GM21576 (cell line): ENCODE data around the gene ZNFX1.
"Not testable (repeated sequence)": the region's sequence is repeated elsewhere in the genome, so short reads cannot be mapped to it uniquely, and the experiment has no call there.

ENCODE experiments used
- ATAC-seq: cut with Tn5 transposase; IDR thresholded peaks from one replicate; pipeline ENCODE4 v1.9.1; 2021; ENCODE audit warnings: mild to moderate bottlenecking, moderate library complexity; ENCODE audit not compliant: unreplicated experiment

ZNFX1 gene

DNA sequence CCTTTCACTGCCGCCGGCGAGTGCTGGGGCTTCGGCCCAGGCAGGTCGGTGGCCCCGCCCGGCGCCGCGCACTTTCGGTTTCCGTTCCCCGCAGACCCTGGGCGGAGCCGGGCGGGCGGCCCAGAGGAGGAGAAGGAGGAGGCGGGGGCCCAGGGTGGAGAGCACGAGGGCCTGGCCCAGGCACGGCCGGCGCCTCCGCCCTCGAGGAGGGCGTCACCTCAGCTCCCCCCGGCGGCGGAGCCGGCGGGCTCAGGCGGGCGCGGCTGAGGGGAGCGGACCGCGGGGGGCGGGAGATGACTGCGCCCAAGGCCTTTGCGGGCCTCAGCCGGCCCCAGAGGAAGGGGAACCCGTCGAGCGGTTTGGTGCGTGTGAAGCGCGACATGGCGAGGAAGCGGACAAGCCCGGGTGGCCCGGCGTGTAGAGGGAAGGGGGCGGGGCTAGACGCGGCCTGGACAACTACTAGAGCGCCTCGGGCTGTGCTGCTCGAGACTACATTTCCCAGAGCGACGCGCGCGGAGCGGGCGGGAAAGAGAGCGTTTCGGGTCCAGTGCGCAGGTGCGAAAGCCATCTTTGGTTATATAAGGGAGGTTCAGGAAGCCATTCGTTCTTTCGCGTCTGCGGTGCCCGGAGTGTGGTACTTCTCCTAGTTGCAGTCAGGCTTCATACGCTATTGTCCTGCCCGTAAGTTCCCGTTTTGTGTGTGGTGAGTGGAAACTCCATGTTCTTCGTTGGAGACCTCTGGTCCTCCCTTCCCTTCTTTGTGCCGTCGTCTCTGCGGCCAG lies at the start of gene ZNFX1:
ZNFX1 (minus strand) TSS at position 22 of the 782 bp plus-strand sequence. CDS start 2,218 bp downstream, outside the sequence.
- ATAC-seq = peak; percentile 74

DNA sequence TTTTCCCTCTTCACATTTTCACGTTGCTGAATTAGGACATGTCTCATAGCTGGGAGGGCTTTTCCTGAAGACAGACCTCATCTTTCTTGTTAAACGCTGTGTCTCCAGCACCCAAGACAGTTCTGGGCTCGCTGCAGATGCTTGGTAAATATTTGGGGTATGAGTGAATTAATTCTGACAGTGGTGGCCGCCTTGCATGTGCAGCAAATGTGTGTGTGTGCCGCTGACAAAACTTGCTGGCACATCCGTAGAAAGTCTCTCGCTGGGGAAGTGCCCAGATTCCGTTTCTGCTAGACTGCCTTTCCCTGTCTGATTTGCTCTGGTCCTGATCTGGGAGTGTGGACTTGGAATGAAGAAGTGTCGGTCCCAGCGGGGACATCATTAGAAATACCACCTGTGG lies 48.2 kb upstream of the ZNFX1 start:
- ATAC-seq = no peak

DNA sequence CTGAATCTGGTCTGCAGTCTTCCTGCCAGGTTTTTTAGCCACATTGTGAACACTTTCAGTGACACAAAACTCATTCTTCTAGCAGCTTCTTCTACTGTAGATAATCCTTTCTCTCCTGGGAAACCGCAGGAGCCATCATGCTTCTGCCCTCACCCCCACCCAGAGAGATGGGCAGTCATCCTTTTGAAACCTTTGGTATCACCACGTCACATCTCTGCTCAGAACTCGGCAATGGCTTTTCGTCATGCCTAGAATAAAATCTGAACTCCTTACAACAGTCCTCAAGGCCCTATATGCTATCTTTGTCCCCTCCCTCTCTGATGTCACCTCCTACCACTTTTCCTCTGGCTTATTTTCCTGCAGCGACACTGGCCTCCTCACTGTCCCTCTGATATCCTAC lies 46.4 kb upstream of the ZNFX1 start:
- no peak for ATAC-seq

DNA sequence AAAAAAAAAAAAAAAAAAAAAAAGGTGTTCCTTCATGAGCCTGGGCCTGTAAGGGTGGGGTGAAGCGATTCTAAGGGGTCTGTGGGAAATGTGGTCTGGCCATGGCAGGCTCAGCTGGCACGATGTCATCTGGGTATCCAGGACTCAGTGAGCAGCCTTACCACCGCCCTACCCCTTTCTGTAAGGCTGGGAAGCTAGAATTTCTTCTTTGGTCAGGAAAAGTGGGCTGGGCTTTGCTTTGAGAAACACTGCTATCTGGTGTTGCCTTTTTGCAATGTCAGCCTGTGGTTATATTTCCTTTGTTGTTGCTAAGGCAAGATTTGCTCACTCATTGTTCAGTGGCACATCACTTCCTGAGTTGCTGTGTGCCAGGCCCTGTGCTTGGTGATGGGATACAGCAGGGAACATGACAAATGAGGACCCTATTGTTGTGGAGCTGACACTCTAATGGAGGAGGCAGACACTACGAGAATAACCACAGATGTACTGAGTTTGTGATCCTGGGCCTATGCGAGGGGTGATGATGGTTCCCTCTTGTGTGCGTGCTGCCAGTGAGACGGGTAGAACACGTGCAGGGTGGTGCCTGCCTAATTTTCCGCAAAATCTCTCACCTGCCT lies 45.9 kb upstream of the ZNFX1 start:
- no peak for ATAC-seq

DNA sequence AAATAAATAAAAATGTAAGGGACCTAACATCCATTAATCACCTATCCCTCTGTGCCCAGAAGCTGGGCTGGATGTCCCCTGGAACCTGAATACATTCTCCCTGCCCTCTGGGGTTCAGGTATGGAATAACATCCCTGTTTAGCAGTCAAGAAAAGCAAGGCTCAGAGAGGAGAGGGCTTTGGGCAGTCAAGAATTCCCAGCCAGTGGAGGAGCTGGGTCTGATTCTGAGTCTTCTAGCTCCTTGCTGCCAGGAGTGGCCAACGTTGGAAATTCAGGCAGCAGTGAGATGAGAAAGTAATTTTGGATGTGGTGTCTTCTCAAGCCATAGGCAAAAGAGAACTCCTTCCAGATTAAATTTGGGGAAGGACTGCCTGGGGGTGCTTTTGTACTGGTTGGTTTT lies 42.6 kb upstream of the ZNFX1 start:
- no peak for ATAC-seq

DNA sequence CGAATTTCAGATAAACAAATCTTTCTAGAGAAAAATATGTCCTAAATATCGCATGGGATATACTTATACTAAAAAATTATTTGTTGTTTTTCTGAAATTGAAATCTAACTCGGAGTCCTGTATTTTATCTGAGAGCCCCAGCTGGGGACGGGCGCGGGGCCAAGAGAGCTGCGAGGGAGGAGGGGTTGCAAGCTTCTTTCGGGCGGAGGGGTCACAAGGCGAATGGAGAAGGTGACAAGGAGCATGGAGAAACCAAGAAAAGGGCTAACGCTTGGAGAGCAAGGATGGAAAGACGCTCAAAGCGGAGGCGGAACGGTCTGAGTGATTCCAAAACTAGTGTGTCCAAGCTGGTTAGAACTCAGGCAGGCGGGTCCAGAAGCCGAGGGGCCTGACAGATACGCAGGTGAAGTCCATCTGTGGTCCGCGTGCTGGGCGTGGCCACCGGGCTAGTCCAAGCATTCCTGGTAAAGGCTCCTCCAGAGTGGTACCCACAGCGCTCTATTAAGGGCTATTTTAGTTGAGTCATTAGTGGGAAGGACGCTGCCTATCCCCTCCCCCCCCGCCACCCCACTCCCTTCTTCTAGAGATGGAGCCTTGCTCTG lies 41.5 kb upstream of the ZNFX1 start:
- no peak for ATAC-seq

DNA sequence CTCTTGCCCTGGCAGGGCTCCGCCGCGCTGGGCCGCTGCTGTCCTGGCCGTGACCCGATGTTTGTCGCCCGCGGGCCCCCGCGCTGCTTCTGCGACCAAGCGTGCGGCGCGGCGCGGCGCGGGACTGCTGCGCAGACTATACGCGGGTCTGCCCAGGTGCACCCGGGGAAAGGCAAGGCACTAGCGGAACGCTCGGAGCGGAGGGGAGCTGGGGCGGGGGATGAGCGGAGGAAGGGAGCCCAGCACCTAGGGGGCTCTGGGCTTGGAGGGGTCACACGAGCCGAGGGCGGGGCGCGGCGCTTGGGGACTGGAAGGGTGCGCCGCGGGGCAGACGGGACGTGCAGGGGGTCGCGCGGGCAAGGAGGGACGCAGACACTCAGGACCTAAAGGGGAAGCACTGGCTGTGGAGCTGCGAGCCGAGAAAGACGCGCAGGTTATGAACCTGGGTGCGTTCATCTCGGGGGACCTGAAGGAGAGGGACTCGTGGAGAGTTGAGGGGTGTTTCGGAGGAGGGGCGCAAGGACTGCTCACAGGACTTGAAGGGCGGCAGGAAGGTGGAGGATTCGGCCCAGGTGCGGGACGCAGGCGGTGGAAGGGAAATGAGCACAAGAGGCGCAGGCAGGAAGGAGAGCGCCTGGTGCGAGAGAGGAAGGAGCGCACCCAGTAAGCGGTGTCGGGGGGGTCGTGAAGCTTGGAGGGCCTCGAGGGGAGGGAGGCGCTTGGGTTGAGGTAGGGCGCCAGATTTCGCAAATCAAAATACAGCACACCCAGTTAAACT lies 40.8 kb upstream of the ZNFX1 start:
- no peak for ATAC-seq

DNA sequence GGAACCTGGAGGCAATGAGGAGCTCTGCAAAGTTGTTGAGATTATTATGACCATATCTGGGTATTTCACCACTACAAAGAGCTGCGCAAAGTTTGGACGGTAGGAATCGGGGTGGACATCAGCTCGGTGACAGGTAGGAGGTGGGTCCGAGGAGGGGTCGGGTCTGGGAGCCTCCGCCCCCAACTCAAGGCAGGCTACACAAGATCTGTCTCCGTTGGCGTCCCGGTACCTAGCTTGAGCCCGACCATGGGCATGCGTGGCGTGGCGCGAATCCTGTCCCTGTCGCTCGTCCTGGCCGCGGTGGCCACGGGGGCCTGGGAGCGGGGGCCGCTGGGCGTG lies 40.2 kb upstream of the ZNFX1 start:
- ATAC-seq = no peak

DNA sequence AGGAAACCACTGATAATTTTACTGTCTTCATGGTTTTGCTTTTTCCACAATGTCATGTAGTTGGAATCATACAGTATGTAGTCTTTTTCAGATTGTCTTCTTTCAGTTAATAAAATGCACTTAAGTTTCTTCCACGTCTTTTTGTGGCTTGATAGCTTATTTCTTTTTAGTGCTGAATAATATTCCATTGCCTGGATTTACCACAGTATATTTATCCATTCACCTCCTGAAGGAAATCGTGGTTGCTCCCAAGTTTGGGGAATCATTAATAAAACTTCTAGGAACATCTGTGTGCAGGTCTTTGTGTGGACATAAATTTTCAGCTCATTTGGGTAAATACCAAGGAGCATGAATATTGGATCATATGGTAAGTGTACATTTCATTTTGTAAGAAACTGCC lies 38.8 kb upstream of the ZNFX1 start:
- ATAC-seq = no peak

DNA sequence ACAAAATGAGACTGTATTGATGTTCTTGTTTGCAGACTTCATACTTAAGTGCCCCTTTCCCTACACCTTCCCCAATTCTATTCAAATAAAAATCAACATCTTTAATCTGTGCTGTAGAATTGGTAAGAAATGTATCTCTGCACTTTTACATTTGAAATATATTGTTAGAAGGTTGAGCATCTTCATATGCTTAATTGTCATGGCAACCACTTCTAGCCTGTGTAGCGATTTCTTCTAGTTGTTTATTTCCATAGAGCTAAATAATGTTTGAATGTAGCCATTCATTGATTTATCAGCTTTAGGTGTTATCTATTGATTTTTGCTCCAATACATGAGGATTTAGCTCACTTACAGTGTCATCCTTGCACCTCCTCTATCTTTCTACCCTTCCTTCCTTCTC lies 37.7 kb upstream of the ZNFX1 start:
- no peak for ATAC-seq

DNA sequence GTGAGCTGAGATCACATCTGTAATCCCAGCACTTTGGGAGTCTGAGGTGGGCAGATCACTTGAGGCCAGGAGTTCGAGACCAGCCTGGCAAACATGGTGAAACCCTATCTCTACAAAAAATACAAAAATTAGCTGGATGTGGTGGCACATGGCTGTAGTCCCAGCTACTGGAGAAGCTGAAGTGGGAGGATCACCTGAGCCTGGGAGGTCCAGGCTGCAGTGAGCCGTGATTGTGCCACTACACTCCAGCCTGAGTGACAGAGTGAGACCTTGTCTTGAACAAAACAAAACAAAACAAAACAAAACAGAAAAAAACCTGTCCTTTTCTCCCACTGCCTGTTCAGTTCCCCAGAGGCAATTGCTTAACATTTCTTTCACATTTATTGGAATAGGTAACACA lies 36.2 kb upstream of the ZNFX1 start:
- ATAC-seq = not testable (repeated sequence)

DNA sequence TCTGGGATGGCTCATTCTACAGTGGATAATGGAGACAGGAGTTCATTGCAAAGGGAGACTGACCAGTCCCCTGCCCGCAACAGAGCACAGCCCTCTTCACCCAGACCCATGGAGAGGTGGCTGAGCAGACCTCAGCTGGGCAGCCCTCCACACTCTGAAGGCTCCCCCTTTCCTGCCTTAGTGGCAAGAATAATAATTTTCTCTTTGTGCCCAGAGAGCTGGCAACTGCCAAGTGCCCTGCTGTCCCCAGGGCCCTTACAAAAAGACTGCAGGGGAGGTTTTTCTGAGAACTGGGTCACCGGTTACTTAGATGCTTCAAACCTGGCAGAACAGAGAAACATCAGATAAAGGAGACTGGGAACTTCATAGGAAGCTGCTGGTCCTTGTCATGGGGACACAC lies 35.4 kb upstream of the ZNFX1 start:
- ATAC-seq = no peak

DNA sequence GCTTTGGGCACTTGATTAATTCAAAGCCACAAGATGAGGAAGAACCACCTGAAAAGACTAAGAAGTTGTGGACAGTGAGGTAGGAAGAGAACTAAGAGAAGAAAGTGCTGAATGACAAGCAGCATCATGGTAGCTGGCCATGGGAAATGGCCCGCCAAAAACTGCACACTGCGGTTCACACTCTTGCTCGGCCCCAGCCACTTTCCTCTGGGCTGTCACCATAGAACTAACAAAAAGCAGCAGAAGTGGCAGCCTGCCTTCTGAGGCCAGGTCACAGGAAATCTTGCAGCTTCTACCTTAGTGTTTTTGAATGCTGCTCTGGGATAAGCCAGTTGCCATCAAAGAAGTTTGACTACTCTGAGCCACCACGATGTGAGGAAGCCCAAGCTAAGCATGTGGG lies 34.8 kb upstream of the ZNFX1 start:
- ATAC-seq = no peak

DNA sequence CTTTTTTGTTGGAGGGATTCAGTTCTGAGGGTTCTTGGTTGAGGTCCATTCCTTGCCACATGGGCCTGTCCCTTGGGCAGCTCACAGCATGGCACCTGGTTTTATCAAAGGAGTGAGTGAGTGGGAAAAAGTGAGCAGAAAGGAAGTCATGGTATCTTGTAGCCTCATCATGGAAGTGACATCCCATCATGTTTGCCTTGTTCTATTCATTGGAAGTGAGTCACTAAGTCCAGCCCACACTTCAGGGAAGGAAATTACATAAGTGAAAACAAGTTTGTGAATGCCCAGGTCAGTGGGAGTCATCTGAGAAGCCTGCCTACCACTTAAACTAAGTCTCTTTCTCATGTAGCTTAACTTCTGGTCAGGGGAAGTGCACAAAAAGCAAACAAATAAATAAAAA lies 32.8 kb upstream of the ZNFX1 start:
- no peak for ATAC-seq

DNA sequence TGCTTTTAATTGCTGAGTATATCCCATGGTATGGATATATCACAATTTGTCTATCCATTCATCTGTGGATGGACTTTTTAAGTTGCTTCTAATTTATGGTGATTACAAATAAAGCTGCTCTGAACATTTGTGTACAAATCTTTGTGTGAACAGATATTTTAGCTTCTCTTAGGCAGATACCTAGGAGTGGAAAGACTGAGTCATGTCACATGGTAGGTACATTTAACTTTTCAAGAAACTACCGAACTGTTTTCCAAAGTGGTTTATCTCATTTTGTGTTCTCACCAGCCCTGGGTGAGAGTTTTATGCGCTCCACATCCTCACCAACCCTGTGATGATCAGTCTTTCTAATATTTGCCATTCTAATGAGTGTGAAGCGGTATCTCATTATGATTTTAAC lies 31.0 kb upstream of the ZNFX1 start:
- no peak for ATAC-seq

DNA sequence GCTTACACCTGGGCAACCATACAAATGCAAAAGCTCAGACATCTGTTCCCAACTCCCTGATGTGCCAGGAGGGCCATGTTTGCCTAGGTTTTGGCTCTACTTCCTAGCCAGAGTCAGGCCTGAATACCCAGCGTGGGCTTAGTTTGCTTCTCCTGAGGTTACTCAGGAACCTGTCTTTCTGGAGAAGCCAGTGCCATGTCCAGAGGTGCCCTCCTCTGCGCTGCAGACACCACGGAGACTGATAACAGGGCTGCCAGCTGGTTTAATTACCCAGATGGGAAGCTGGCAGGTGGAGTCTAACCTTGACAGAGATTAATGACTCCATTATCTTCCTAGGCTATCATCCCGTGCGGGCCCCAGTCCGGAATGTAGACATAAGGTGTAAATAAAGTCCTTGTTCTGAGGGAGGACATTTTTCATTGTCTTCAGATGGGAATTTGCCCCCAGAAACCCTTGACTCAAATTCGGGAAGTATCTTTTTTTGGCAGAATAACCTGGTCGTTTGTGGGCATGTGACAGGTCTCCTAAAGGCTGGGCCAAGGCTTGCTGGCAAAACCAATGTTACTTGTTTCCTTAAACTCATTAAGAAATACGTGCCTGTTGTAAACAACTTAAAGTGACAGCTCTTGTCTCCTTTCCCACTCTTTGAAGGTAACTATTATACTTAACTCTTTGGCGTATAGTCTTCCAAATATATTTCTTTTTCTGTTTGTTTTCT lies 29.2 kb upstream of the ZNFX1 start:
- ATAC-seq = no peak

DNA sequence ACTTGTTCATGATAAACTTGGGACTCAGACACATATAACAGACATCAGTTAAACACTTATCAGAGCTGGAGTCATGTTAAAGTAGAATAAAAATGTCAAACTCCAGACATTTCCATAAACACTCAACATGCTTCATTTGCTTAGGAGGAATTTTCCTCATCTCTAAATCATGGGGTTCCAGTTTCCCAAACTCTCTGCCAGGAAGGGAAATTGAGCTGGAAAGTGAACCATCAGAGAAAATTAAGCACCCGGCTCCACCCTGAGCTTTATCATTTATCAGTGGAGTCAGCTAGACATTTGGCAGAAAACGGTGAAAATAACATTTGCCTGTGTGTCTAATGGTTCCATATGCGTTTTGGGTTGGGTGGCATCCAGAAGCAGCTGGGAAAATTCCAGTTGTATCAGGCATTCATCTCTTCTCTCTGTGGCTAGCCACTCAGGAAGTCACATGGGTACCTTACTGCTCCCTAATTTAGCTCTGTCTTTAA lies 25.3 kb upstream of the ZNFX1 start:
- ATAC-seq = no peak

DNA sequence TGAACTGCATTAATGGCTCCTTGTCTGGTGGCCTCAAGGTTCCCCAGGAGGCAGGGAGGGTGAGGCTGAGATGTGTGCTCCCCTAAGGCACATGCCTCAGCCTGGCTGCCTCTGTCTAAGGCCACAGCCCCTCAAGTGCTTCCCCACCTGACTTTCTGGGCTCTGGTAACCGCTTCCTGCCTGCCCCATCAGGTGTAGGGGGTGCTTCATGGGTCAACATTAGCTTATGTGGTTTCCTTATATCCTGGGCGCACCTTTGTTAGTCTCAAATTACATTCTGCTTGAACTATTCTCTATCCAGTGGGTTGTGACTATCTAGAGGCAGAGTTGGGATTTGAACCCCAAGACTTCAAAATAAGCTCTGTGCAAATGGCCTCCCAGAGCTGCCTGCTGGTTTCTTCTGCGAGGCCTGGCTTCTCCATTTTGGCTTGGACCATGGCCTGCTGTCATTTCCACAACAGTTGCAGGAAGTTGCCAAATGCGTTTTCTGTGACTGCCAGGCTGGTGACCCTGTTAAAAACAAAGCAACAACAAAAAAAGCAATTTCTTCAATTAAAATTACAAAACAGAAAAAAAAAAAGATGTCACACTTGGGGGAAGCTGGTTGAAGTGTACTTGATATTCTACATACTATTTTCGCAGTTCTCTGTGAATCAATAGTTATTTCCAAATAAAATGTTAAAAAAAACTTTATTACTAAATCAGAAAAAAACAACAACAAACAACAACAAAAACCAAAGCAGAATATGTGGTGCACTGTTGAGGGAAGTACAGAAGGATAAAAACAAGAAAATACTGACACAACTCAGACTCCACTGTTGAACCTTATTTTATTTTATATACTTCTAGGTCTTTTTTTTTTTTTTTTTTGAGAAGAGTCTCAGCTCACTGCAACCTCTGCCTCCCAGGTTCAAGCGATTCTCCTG lies 20.0 kb upstream of the ZNFX1 start:
- no peak for ATAC-seq

DNA sequence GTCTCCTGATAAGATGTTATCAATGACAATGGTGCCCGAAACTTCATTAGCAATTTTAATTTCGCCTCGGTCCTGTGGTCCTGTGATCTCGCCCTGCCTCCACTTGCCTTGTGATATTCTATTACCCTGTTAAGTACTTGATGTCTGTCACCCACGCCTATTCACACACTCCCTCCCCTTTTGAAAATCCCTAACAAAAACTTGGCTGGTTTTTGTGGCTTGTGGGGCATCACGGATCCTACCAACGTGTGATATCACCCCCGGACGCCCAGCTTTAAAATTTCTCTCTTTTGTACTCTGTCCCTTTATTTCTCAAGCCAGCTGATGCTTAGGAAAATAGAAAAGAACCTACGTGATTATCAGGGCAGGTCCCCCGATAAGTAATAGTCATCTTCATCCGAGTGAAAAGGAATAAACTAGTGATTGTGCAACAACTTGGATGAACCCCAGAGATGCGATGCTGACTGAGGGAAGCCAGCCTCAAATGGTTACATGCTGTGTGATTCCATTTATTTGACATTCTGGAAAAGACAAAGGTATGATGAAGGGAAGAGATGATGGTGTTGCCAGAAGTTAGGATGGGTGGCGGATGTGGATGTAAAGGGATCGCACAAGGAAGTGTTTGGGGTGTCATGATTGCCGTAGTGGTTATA lies 16.3 kb upstream of the ZNFX1 start:
- not testable (repeated sequence) for ATAC-seq
